Activated T-cell treated with anti-CD3 and anti-CD28 coated beads for 4 hours (primary cell): ENCODE results near the gene OR5A1.

ENCODE experiments used
- DNase-seq: peaks from one replicate; pipeline ENCODE4 v3.0.0-alpha.2; 2020

OR5A1 gene

GRCh38 chr11:59480359-59480758 is 44.1 kb downstream of the OR5A1 start:
- DNase-seq: no peak
